ENCODE data around the gene PLAU. TPM values are rescaled to one million over a fixed set of nuclear protein-coding genes. Genes with fewer than 3 reads are reported as not detected.

The PLAU gene
- total and polyA plus RNA-seq, 2 of the 13 experiments (the other 11 are each of a cell fraction or from before 2014, with no cell fraction given): 0.45 to 11.2 TPM

DNA sequence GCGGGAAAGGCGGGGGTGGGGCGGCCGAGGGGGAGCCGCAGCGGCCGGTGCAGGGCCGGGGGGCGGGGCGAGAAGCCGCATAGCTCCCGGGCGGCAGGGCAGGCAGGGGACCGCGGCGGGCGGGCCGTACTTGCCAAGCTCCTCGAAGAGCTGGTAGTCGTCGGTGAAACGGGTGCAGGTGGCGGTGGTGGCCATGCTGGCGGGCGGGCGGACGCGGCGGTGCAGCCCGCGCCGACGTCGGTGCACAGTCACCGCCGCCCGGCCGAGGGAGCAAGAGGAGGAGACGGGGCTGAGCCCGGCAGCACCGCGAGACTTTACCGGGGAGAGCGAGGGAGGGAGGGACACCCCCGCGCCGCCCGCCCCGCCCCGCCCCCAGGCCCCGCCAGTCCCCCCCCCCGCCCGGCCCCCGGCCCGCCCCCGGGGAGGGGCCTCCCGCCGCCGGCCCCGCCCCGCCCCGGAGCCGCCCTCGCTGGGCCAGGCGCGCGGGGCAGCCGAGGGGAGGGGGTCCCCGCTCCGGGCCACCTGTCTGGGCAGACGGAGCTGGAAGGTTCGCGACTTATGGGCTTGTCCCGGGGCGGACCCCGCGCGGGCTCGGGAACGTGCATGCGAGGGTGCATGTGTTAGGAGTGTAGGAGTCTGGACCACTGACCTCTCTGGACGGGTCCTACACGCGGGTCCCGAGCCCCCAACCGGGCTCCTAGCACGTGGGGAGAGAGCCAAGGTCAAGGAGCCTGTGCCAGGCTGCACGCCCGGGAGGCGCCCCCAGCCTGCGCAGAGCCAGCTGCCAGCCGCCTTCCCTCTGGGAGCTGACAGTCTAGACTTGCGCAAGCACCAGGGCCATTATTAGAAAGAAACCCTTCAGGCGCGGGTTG is 36.4 kb upstream of the PLAU start, which contains the start of gene CAMK2G (continued):
- TF ChIP-seq, protein P1, sequence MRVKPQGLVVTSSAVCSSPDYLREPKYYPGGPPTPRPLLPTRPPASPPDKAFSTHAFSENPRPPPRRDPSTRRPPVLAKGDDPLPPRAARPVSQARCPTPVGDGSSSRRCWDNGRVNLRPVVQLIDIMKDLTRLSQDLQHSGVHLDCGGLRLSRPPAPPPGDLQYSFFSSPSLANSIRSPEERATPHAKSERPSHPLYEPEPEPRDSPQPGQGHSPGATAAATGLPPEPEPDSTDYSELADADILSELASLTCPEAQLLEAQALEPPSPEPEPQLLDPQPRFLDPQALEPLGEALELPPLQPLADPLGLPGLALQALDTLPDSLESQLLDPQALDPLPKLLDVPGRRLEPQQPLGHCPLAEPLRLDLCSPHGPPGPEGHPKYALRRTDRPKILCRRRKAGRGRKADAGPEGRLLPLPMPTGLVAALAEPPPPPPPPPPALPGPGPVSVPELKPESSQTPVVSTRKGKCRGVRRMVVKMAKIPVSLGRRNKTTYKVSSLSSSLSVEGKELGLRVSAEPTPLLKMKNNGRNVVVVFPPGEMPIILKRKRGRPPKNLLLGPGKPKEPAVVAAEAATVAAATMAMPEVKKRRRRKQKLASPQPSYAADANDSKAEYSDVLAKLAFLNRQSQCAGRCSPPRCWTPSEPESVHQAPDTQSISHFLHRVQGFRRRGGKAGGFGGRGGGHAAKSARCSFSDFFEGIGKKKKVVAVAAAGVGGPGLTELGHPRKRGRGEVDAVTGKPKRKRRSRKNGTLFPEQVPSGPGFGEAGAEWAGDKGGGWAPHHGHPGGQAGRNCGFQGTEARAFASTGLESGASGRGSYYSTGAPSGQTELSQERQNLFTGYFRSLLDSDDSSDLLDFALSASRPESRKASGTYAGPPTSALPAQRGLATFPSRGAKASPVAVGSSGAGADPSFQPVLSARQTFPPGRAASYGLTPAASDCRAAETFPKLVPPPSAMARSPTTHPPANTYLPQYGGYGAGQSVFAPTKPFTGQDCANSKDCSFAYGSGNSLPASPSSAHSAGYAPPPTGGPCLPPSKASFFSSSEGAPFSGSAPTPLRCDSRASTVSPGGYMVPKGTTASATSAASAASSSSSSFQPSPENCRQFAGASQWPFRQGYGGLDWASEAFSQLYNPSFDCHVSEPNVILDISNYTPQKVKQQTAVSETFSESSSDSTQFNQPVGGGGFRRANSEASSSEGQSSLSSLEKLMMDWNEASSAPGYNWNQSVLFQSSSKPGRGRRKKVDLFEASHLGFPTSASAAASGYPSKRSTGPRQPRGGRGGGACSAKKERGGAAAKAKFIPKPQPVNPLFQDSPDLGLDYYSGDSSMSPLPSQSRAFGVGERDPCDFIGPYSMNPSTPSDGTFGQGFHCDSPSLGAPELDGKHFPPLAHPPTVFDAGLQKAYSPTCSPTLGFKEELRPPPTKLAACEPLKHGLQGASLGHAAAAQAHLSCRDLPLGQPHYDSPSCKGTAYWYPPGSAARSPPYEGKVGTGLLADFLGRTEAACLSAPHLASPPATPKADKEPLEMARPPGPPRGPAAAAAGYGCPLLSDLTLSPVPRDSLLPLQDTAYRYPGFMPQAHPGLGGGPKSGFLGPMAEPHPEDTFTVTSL (CRISPR knock-in tag; IDR thresholded peaks at IDR 0.05; ENCODE audit: borderline replicate concordance): no peak
- TF ChIP-seq ZFY (CRISPR knock-in tag; IDR thresholded peaks at IDR 0.05) (peak; percentile 50; the same call in 1 of the 2 replicates), ZNF367 (CRISPR knock-in tag; IDR thresholded peaks at IDR 0.05; ENCODE audit: borderline replicate concordance) (no peak), ZNF761 (CRISPR knock-in tag; conservative IDR thresholded peaks at IDR 0.05) (0 out of 2 replicates have a peak, but pooled peaks have one; percentile 52), SRSF1 (optimal IDR thresholded peaks at IDR 0.05; ENCODE audit: low read depth, low read length) (peak; percentile 45), FOXJ3 (CRISPR knock-in tag; IDR thresholded peaks at IDR 0.05; ENCODE audit: borderline replicate concordance) (no peak), ATM (IDR thresholded peaks at IDR 0.05; ENCODE audit: borderline replicate concordance) (no peak), EEA1 (CRISPR knock-in tag; IDR thresholded peaks at IDR 0.05; ENCODE audit: borderline replicate concordance) (no peak), ZNF138 (CRISPR knock-in tag; IDR thresholded peaks at IDR 0.05; ENCODE audit: low read depth) (no peak), KDM4B (CRISPR knock-in tag; IDR thresholded peaks at IDR 0.05) (no peak), ZNF879 (CRISPR knock-in tag; IDR thresholded peaks at IDR 0.05) (no peak), ZFP1 (CRISPR knock-in tag; IDR thresholded peaks at IDR 0.05) (no peak), RFX5 (IDR thresholded peaks at IDR 0.05; ENCODE audit: low read depth, low read length) (no peak), REL (CRISPR knock-in tag; conservative IDR thresholded peaks at IDR 0.05) (0 out of 2 replicates have a peak, but pooled peaks have one; percentile 34), NCOA1 (CRISPR knock-in tag; IDR thresholded peaks at IDR 0.05) (no peak), ARHGAP35 (CRISPR knock-in tag; IDR thresholded peaks at IDR 0.05; ENCODE audit: borderline replicate concordance) (no peak), ZC3H4 (CRISPR knock-in tag; IDR thresholded peaks at IDR 0.05; ENCODE audit: borderline replicate concordance) (no peak), ZZZ3 (CRISPR knock-in tag; IDR thresholded peaks at IDR 0.05; ENCODE audit: borderline replicate concordance) (no peak), NR2F6 (IDR thresholded peaks at IDR 0.05) (no peak), NR2F6 (CRISPR knock-in tag; IDR thresholded peaks at IDR 0.05) (no peak)
- TF ChIP-seq, protein P2, sequence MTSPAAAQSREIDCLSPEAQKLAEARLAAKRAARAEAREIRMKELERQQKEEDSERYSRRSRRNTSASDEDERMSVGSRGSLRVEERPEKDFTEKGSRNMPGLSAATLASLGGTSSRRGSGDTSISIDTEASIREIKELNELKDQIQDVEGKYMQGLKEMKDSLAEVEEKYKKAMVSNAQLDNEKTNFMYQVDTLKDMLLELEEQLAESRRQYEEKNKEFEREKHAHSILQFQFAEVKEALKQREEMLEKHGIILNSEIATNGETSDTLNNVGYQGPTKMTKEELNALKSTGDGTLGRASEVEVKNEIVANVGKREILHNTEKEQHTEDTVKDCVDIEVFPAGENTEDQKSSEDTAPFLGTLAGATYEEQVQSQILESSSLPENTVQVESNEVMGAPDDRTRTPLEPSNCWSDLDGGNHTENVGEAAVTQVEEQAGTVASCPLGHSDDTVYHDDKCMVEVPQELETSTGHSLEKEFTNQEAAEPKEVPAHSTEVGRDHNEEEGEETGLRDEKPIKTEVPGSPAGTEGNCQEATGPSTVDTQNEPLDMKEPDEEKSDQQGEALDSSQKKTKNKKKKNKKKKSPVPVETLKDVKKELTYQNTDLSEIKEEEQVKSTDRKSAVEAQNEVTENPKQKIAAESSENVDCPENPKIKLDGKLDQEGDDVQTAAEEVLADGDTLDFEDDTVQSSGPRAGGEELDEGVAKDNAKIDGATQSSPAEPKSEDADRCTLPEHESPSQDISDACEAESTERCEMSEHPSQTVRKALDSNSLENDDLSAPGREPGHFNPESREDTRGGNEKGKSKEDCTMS (CRISPR knock-in tag; conservative IDR thresholded peaks at IDR 0.05): no peak
- TF ChIP-seq, protein P3, sequence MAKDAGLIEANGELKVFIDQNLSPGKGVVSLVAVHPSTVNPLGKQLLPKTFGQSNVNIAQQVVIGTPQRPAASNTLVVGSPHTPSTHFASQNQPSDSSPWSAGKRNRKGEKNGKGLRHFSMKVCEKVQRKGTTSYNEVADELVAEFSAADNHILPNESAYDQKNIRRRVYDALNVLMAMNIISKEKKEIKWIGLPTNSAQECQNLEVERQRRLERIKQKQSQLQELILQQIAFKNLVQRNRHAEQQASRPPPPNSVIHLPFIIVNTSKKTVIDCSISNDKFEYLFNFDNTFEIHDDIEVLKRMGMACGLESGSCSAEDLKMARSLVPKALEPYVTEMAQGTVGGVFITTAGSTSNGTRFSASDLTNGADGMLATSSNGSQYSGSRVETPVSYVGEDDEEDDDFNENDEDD (CRISPR knock-in tag; IDR thresholded peaks at IDR 0.05; ENCODE audit: borderline replicate concordance): no peak; the same call in 1 of the 2 replicates
